IPS-20b (cell line): Measurements from ENCODE around the gene BDNF.
A peak's percentile ranks its signal among the peaks of the same experiment; 100 is the strongest.

Source experiments
- H3K27ac ChIP-seq: one replicate; pipeline ENCODE4 v1.5.1; 2013; ENCODE audit warnings: low read length
- H3K27me3 ChIP-seq: 2 replicates; pipeline ENCODE4 v1.6.1; 2013; ENCODE audit warnings: mild to moderate bottlenecking, low read length, inconsistent platforms; ENCODE audit not compliant: insufficient read depth
- H3K36me3 ChIP-seq: 2 replicates; pipeline ENCODE4 v1.6.1; 2013; ENCODE audit warnings: low read depth, mild to moderate bottlenecking, inconsistent platforms, low read length, moderate library complexity; ENCODE audit not compliant: insufficient read depth
- H3K4me1 ChIP-seq: 2 replicates; pipeline ENCODE4 v1.6.1; 2013; ENCODE audit warnings: mild to moderate bottlenecking, control low read depth, inconsistent platforms, low read length, moderate library complexity; ENCODE audit not compliant: insufficient read depth
- H3K4me3 ChIP-seq: 2 replicates; pipeline ENCODE4 v1.5.1; 2013; ENCODE audit warnings: mild to moderate bottlenecking, low read length, inconsistent platforms
- H3K9ac ChIP-seq: 2 replicates; pipeline ENCODE4 v1.6.1; 2013; ENCODE audit warnings: low read depth, mild to moderate bottlenecking, inconsistent platforms, low read length, moderate library complexity
- H3K9me3 ChIP-seq: 2 replicates; pipeline ENCODE4 v1.6.1; 2013; ENCODE audit warnings: mild to moderate bottlenecking, low read depth, low read length, inconsistent platforms; ENCODE audit not compliant: insufficient read depth

BDNF gene

DNA sequence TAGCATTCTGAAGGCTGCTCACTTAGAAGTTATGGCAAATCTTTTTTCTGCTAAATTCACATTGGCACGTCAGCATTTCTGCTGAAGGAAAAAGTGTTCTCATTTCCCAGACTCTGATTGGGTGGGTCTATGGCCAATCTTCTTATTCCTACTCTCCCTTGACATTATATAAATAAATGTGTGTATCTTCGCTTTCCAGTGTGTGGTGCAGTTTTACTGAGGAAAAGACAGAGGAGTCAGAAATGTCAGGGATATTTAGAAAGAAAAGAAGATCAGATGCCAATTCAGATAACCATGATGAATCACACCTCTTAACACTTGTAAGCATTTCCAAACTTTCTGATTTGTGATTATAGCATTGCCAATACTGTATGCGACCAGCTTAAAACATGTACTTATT is 3.2 kb upstream of the BDNF start:
- H3K36me3 ChIP-seq, result no peaks in the 10 kb centered on the region
- no peak overlapping the region for H3K9ac ChIP-seq
- H3K27ac ChIP-seq, result no peak overlapping the region
- H3K27me3 ChIP-seq, result peaks cover 47% of the 10 kb centered on the region
- H3K4me3 ChIP-seq, result no peak overlapping the region
- peaks cover 20% of the 10 kb centered on the region; the same call in 1 of the 2 replicates for H3K4me1 ChIP-seq
- H3K9me3 ChIP-seq, result no peaks in the 10 kb centered on the region

DNA sequence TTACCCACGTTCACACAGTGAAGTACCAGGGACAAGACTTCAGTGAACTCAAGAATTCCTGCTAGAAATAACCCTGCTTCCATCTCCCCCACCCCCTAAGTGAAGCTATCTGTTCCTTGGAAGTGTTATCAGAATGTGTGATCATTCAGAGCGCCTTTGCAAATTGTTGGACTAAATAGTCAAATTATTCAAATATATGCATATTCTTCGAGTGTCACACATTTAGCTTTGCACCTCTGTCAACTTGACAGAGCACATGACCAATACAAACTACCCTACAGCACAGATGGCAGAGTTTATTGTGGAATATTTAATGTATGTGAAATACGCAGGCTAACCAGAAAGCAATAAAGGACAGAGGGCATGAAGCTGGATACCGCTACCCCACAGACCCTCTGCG is 2.6 kb upstream of the BDNF start:
- Histone ChIP-seq H3K27ac (no peak overlapping the region), H3K4me3 (no peak overlapping the region), H3K9me3 (no peaks in the 10 kb centered on the region), H3K27me3 (peaks cover 51% of the 10 kb centered on the region), H3K4me1 (peaks cover 26% of the 10 kb centered on the region; the same call in 1 of the 2 replicates), H3K9ac (no peak overlapping the region), H3K36me3 (no peaks in the 10 kb centered on the region)

GRCh38 chr11:27701355-27702105 is 1.3 kb upstream of the BDNF start:
- Histone ChIP-seq H3K9me3 (no peaks in the 10 kb centered on the region), H3K36me3 (no peaks in the 10 kb centered on the region), H3K4me3 (peak overlapping the region; percentile 79), H3K4me1 (peaks cover 37% of the 10 kb centered on the region; the same call in 1 of the 2 replicates), H3K27me3 (peaks cover 51% of the 10 kb centered on the region), H3K9ac (0 out of 2 replicates have a peak overlapping the region, but pooled peaks have one; percentile 14), H3K27ac (no peak overlapping the region)

GRCh38 chr11:27699926-27700350 is 317 bp downstream of the BDNF start:
- Histone ChIP-seq H3K27me3 (peaks cover 51% of the 10 kb centered on the region), H3K4me1 (peaks cover 53% of the 10 kb centered on the region), H3K27ac (no peak overlapping the region), H3K4me3 (peak overlapping the region; percentile 82), H3K9ac (peak overlapping the region; percentile 63; the same call in 1 of the 2 replicates), H3K9me3 (no peaks in the 10 kb centered on the region), H3K36me3 (no peaks in the 10 kb centered on the region)

DNA sequence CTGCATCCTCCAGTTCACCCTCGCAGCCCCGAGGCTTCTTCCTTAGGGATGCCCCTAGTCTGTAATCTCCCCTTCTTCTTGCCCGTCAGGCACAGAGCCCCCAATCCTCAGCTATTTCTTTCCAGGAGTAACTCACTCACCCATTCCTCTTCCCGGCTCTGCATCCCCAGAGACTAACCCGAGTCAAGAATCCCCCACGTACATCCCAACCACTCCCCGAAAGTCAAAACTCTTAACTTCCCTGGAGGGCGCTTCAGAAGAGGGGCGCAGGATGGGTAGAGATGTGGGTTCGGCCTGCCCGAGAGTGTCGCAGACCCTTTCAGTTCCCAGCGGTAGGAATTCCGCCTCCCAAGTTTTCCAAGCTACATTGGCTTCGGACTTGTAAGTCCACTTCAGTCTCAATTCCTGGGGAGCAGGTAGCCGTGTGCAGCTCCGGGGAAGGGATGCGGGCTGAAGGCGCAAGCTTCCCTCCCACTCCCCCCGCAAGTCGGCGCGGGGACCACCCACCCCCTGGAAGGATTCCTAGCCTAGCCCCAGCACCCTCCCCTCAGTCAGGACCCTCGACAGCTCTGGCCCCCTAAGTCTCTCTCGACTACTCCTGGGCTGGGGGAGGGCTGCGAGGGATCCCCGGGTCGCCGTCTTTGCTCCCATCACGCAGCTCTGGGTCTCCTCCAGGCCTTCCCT is 871 bp downstream of the BDNF start:
- Histone ChIP-seq H3K36me3 (no peaks in the 10 kb centered on the region), H3K27me3 (peaks cover 51% of the 10 kb centered on the region), H3K4me1 (peaks cover 57% of the 10 kb centered on the region)

DNA sequence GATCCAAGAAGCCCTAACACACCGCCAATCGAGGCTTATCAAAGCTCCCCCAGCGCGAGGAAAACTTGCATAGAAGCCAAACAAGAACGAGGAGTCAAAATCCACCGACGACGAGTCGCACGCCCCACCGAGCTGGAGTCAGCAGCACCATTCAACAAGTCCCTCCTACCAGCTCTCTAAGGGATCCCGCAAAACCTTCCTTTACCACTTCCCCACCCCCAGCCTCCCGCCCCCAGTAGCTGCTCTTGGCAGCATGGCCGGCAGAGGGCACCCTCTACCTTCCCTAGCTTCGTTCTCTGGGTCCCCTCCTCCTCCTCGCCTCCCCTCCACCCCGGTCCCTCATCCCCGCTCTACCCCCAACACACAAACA is 1.4 kb downstream of the BDNF start:
- H3K4me3 ChIP-seq, result peak overlapping the region; percentile 82
- H3K27me3 ChIP-seq, result peaks cover 51% of the 10 kb centered on the region
- H3K4me1 ChIP-seq, result peaks cover 57% of the 10 kb centered on the region

More for the DNA sequence above, 871 bp downstream of the BDNF start:
- no peaks in the 10 kb centered on the region for H3K9me3 ChIP-seq
- H3K9ac ChIP-seq, result peak overlapping the region; percentile 63; the same call in 1 of the 2 replicates
- no peak overlapping the region for H3K27ac ChIP-seq
- peak overlapping the region; percentile 82 for H3K4me3 ChIP-seq

GRCh38 chr11:27697679-27698275 is 2.5 kb downstream of the BDNF start:
- peaks cover 53% of the 10 kb centered on the region for H3K4me1 ChIP-seq

More for the DNA sequence above, 1.4 kb downstream of the BDNF start:
- peak overlapping the region; percentile 63; the same call in 1 of the 2 replicates for H3K9ac ChIP-seq
- H3K36me3 ChIP-seq, result no peaks in the 10 kb centered on the region
- H3K27ac ChIP-seq, result no peak overlapping the region
- H3K9me3 ChIP-seq, result no peaks in the 10 kb centered on the region

DNA sequence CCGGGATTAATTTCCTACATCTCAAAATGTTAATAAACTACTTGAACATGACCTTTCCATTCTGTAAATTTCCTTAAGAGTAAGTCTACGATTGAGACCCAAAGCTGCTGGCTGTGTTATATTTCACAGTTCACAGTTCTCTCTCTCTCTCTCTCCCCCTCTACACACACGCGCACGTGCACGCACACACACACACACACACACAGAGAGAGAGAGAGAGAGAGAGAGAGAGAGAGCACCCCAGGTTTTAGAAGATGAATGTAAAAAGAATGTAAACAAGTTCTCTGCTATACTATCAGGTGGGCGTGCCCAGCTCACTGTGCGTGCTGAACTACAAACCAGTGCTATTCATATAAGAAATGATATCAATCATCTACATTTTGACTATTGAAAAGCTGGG is 3.3 kb downstream of the BDNF start:
- peak overlapping the region; percentile 14; the same call in 1 of the 2 replicates for H3K9ac ChIP-seq
- H3K4me1 ChIP-seq, result peaks cover 48% of the 10 kb centered on the region
- H3K9me3 ChIP-seq, result no peaks in the 10 kb centered on the region
- H3K27ac ChIP-seq, result no peak overlapping the region
- peak overlapping the region; percentile 82 for H3K4me3 ChIP-seq
- H3K36me3 ChIP-seq, result no peaks in the 10 kb centered on the region
- H3K27me3 ChIP-seq, result peaks cover 32% of the 10 kb centered on the region

More at GRCh38 chr11:27697679-27698275, 2.5 kb downstream of the BDNF start:
- H3K9me3 ChIP-seq, result no peaks in the 10 kb centered on the region
- H3K36me3 ChIP-seq, result no peaks in the 10 kb centered on the region
- H3K27me3 ChIP-seq, result peaks cover 40% of the 10 kb centered on the region
- peak overlapping the region; percentile 33; the same call in 1 of the 2 replicates for H3K9ac ChIP-seq
- H3K4me3 ChIP-seq, result peak overlapping the region; percentile 82
- no peak overlapping the region for H3K27ac ChIP-seq

- H3K36me3 ChIP-seq, result no peaks in the 10 kb centered on the region
- peaks cover 24% of the 10 kb centered on the region for H3K27me3 ChIP-seq
- H3K27ac ChIP-seq, result no peak overlapping the region
- no peaks in the 10 kb centered on the region for H3K9me3 ChIP-seq
- peaks cover 42% of the 10 kb centered on the region for H3K4me1 ChIP-seq
- peak overlapping the region; percentile 14; the same call in 1 of the 2 replicates for H3K9ac ChIP-seq
- H3K4me3 ChIP-seq, result peak overlapping the region; percentile 82; the same call in 1 of the 2 replicates
Observed at GRCh38 chr11:27696115-27696514, 4.1 kb downstream of the BDNF start.

DNA sequence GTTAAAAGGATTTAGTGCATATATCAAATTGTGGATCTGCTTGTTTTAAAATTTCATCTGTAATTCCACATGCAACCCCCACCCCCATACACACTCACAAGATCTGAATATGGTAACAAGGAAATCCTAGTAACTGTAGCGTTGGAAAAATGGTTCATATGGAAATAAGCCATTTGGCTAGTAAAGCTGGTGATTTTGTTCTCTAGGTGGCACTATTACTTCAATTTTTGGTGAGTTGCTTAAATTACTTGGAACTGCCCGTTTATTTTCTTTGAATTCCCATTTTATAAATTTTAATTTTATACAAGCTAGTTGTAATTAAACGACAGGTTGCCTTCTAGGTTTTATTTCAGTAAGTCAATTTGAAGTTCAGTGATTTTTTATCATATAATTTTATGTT is 5.3 kb downstream of the BDNF start:
- H3K9ac ChIP-seq, result no peak overlapping the region
- H3K9me3 ChIP-seq, result no peaks in the 10 kb centered on the region
- H3K27ac ChIP-seq, result no peak overlapping the region
- peaks cover 15% of the 10 kb centered on the region for H3K27me3 ChIP-seq
- no peak overlapping the region for H3K4me3 ChIP-seq
- no peaks in the 10 kb centered on the region for H3K36me3 ChIP-seq
- peaks cover 42% of the 10 kb centered on the region for H3K4me1 ChIP-seq

GRCh38 chr11:27693398-27693797 is 6.9 kb downstream of the BDNF start:
- peaks cover 42% of the 10 kb centered on the region for H3K4me1 ChIP-seq
- H3K27ac ChIP-seq, result no peak overlapping the region
- no peak overlapping the region for H3K4me3 ChIP-seq
- H3K9me3 ChIP-seq, result no peaks in the 10 kb centered on the region
- peaks cover 3% of the 10 kb centered on the region; the same call in 1 of the 2 replicates for H3K27me3 ChIP-seq
- H3K9ac ChIP-seq, result no peak overlapping the region
- no peaks in the 10 kb centered on the region for H3K36me3 ChIP-seq
